Measurements from ENCODE around the gene PIGV.

DNA sequence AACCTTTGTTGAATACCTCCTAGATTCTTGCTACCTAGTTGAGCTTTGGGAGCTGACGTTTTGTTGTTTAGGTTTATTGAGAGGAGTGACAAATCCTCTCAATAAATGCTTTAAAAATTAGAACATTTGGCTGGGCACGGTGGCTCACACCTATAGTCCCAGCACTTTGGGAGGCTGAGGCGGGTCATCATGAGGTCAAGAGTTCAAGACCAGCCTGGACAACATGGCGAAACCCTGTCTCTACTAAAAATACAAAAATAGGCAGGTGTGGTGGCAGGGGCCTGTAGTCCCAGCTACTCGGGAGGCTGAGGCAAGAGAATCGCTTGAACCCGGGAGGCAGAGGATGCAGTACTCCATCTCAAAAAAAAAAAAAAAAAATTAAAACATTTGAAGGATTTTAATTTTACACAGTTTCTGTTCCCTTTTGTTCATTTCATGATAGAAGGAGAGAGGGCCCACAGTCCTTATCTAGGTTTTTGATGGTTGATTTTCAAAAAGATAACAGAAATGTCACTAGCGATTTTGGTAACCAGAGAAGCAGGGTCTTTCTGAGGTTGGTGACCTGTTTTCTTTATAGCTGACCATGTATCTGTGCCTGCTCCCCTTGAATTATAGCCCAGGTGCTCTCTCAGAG, 44.2 kb upstream of the PIGV start:
- no peak for TF ChIP-seq SRF (IDR thresholded peaks at IDR 0.05; ENCODE audit: low read depth)
- TF ChIP-seq FOSL1 (IDR thresholded peaks at IDR 0.05; ENCODE audit: low read depth) = no peak
- no peak for TF ChIP-seq SIN3A (IDR thresholded peaks at IDR 0.05; ENCODE audit: low read depth)
- TF ChIP-seq RAD21 (IDR thresholded peaks at IDR 0.05; ENCODE audit: low read depth) = no peak
- TF ChIP-seq EGR1 (IDR thresholded peaks at IDR 0.05; ENCODE audit: low read depth) = no peak
- no peak for TF ChIP-seq ZNF274 (IDR thresholded peaks at IDR 0.05; ENCODE audit: low read depth, low read length)
- TF ChIP-seq, protein P1, sequence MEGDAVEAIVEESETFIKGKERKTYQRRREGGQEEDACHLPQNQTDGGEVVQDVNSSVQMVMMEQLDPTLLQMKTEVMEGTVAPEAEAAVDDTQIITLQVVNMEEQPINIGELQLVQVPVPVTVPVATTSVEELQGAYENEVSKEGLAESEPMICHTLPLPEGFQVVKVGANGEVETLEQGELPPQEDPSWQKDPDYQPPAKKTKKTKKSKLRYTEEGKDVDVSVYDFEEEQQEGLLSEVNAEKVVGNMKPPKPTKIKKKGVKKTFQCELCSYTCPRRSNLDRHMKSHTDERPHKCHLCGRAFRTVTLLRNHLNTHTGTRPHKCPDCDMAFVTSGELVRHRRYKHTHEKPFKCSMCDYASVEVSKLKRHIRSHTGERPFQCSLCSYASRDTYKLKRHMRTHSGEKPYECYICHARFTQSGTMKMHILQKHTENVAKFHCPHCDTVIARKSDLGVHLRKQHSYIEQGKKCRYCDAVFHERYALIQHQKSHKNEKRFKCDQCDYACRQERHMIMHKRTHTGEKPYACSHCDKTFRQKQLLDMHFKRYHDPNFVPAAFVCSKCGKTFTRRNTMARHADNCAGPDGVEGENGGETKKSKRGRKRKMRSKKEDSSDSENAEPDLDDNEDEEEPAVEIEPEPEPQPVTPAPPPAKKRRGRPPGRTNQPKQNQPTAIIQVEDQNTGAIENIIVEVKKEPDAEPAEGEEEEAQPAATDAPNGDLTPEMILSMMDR (IDR thresholded peaks at IDR 0.05 in 2 of 3, conservative IDR thresholded peaks at IDR 0.05 in 1 of 3; ENCODE audit: borderline replicate concordance in 1 of 3, insufficient read depth in 1 of 3, low read depth in 2 of 3, low read length in 2 of 3) = no peak
- TF ChIP-seq YY1 (IDR thresholded peaks at IDR 0.05; ENCODE audit: extremely low read depth, insufficient replicate concordance, low read depth, low read length) = no peak

All from HCT116 (cell line).